Trophoblast cell (in vitro differentiated cells and primary cell): ENCODE measurements around the gene SRSF9.
"Not testable (repeated sequence)": the region's sequence is repeated elsewhere in the genome, so short reads cannot be mapped to it uniquely, and the experiment has no call there.

Source experiments
- DNase-seq, 2 donors: peaks; one replicate each; pipeline ENCODE4 v3.0.0-alpha.2; 2016
- H2AFZ ChIP-seq: 2 replicates; pipeline ENCODE4 v1.6.1; 2013; ENCODE audit warnings: low read length, moderate library complexity, mild to moderate bottlenecking; ENCODE audit not compliant: insufficient read depth, poor library complexity
- H2AK5ac ChIP-seq: 2 replicates; pipeline ENCODE4 v1.6.1; 2013; ENCODE audit warnings: mild to moderate bottlenecking, low read length
- H2BK120ac ChIP-seq: 2 replicates; pipeline ENCODE4 v1.6.1; 2013; ENCODE audit warnings: low read length, mild to moderate bottlenecking, moderate library complexity; ENCODE audit not compliant: insufficient read depth, poor library complexity
- H2BK12ac ChIP-seq: 2 replicates; pipeline ENCODE4 v1.6.1; 2013; ENCODE audit warnings: mild to moderate bottlenecking, low read length, moderate library complexity
- H2BK5ac ChIP-seq: 2 replicates; pipeline ENCODE4 v1.6.1; 2013; ENCODE audit warnings: low read length, low read depth, moderate library complexity, mild to moderate bottlenecking; ENCODE audit not compliant: poor library complexity
- H3K14ac ChIP-seq: 2 replicates; pipeline ENCODE4 v1.6.1; 2013; ENCODE audit warnings: mild to moderate bottlenecking, low read length
- H3K18ac ChIP-seq: 2 replicates; pipeline ENCODE4 v1.6.1; 2013; ENCODE audit warnings: mild to moderate bottlenecking, low read length
- H3K23ac ChIP-seq: 2 replicates; pipeline ENCODE4 v1.6.1; 2013; ENCODE audit warnings: low read length
- H3K27ac ChIP-seq: 2 replicates; pipeline ENCODE4 v1.5.1; 2013; ENCODE audit warnings: low read depth, mild to moderate bottlenecking, inconsistent platforms, low read length, moderate library complexity
- H3K27me3 ChIP-seq: 2 replicates; pipeline ENCODE4 v1.6.1; 2013; ENCODE audit warnings: inconsistent platforms, mild to moderate bottlenecking, low read length, moderate library complexity; ENCODE audit not compliant: insufficient read depth
- H3K36me3 ChIP-seq, 2 experiments: 1 replicate in 1 of 2; 2 replicates in 1 of 2; pipeline ENCODE4 v1.6.1; 2013; ENCODE audit warnings: low read length in 2 of 2, mild to moderate bottlenecking in 2 of 2, moderate library complexity in 1 of 2; ENCODE audit not compliant: insufficient read depth in 2 of 2, control insufficient read depth in 1 of 2
- H3K4ac ChIP-seq: 2 replicates; pipeline ENCODE4 v1.6.1; 2013; ENCODE audit warnings: low read depth, mild to moderate bottlenecking, low read length, moderate library complexity
- H3K4me1 ChIP-seq, 2 experiments: 1 replicate in 1 of 2; 2 replicates in 1 of 2; pipeline ENCODE4 v1.6.1; 2013; ENCODE audit warnings: low read length in 2 of 2, mild to moderate bottlenecking in 2 of 2, moderate library complexity in 1 of 2; ENCODE audit not compliant: insufficient read depth in 2 of 2, control insufficient read depth in 1 of 2
- H3K4me2 ChIP-seq: 2 replicates; pipeline ENCODE4 v1.6.1; 2013; ENCODE audit warnings: inconsistent platforms, mild to moderate bottlenecking, low read length, moderate library complexity
- H3K4me3 ChIP-seq: 2 replicates; pipeline ENCODE4 v1.5.1; 2013; ENCODE audit warnings: mild to moderate bottlenecking, low read depth, low read length, inconsistent platforms
- H3K79me1 ChIP-seq: one replicate; pipeline ENCODE4 v1.6.1; 2013; ENCODE audit warnings: low read length
- H3K79me2 ChIP-seq: 2 replicates; pipeline ENCODE4 v1.6.1; 2013; ENCODE audit warnings: low read length, mild to moderate bottlenecking; ENCODE audit not compliant: control insufficient read depth, insufficient read depth, poor library complexity
- H3K9ac ChIP-seq: 2 replicates; pipeline ENCODE4 v1.6.1; 2013; ENCODE audit warnings: mild to moderate bottlenecking, low read length
- H3K9me3 ChIP-seq: 2 replicates; pipeline ENCODE4 v1.6.1; 2013; ENCODE audit warnings: low read depth, mild to moderate bottlenecking, control low read depth, inconsistent platforms, low read length; ENCODE audit not compliant: insufficient read depth
- H4K12ac ChIP-seq: 2 replicates; pipeline ENCODE4 v1.6.1; 2013; ENCODE audit warnings: low read depth, mild to moderate bottlenecking, low read length, moderate library complexity
- H4K8ac ChIP-seq: 2 replicates; pipeline ENCODE4 v1.6.1; 2013; ENCODE audit warnings: low read depth, mild to moderate bottlenecking, low read length, moderate library complexity
- H4K91ac ChIP-seq: one replicate; pipeline ENCODE4 v1.6.1; 2013; ENCODE audit warnings: low read depth, mild to moderate bottlenecking, low read length, moderate library complexity
- WGBS: extraction: QIAGEN DNeasy Blood & Tissue Kit; methylation state at CpG from one replicate; pipeline ENCODE4 v1.1.7; 2013; ENCODE audit warnings: missing lambda C conversion rate; ENCODE audit not compliant: insufficient read length, insufficient coverage; ENCODE audit errors: extremely low coverage; 5-methylcytosine and 5-hydroxymethylcytosine counted together

Gene SRSF9

GRCh38 chr12:120487552-120487951, 18.0 kb upstream of the SRSF9 start:
- not testable (repeated sequence) for H3K4me2 ChIP-seq, H4K8ac ChIP-seq, H3K9me3 ChIP-seq, H2AK5ac ChIP-seq, H2AFZ ChIP-seq, H3K79me2 ChIP-seq, H3K4ac ChIP-seq, H4K91ac ChIP-seq, H3K4me3 ChIP-seq, H3K27ac ChIP-seq, H3K36me3 ChIP-seq, H3K18ac ChIP-seq, DNase-seq, H3K79me1 ChIP-seq, H2BK5ac ChIP-seq, H3K27me3 ChIP-seq, H2BK12ac ChIP-seq, H3K23ac ChIP-seq, H3K14ac ChIP-seq, H3K9ac ChIP-seq, H4K12ac ChIP-seq, H3K4me1 ChIP-seq, H2BK120ac ChIP-seq
- WGBS = no CpG with 5 or more reads among the region's 7 CpGs

- Histone ChIP-seq H3K79me2 (no peaks in the 10 kb centered on the region), H3K18ac (no peak overlapping the region), H4K12ac (no peak overlapping the region), H2BK120ac (no peak overlapping the region), H3K14ac (no peak overlapping the region), H4K8ac (no peak overlapping the region), H3K4me1 (no peaks in the 10 kb centered on the region), H2AFZ (no peak overlapping the region), H3K27me3 (no peaks in the 10 kb centered on the region), H3K4me2 (no peak overlapping the region), H3K23ac (no peak overlapping the region), H3K36me3 (peaks cover 2 to 4% of the 10 kb centered on the region in 2 experiments), H3K9ac (no peak overlapping the region), H2BK5ac (no peak overlapping the region), H3K4me3 (no peak overlapping the region), H2BK12ac (no peak overlapping the region), H3K27ac (no peak overlapping the region), H3K9me3 (no peaks in the 10 kb centered on the region), H3K4ac (no peak overlapping the region), H3K79me1 (no peaks in the 10 kb centered on the region), H2AK5ac (no peak overlapping the region), H4K91ac (no peak overlapping the region)
- no CpG with 5 or more reads among the region's 7 CpGs for WGBS
- DNase-seq = no peak
Observed at GRCh38 chr12:120485961-120486881, 16.7 kb upstream of the SRSF9 start.

GRCh38 chr12:120483621-120484020, 14.1 kb upstream of the SRSF9 start:
- Histone ChIP-seq H3K9me3 (no peaks in the 10 kb centered on the region), H2BK12ac (no peak overlapping the region), H3K18ac (no peak overlapping the region), H3K36me3 (no peaks in the 10 kb centered on the region), H2AK5ac (no peak overlapping the region), H2BK5ac (no peak overlapping the region), H4K91ac (no peak overlapping the region), H3K4me1 (no peaks in the 10 kb centered on the region), H3K14ac (no peak overlapping the region), H3K4me2 (no peak overlapping the region), H3K79me2 (no peaks in the 10 kb centered on the region), H3K23ac (no peak overlapping the region), H3K4me3 (no peak overlapping the region), H3K79me1 (no peaks in the 10 kb centered on the region), H4K8ac (no peak overlapping the region), H2AFZ (no peak overlapping the region), H3K4ac (no peak overlapping the region), H2BK120ac (no peak overlapping the region), H4K12ac (no peak overlapping the region), H3K27me3 (no peaks in the 10 kb centered on the region), H3K9ac (no peak overlapping the region), H3K27ac (no peak overlapping the region)
- WGBS = no CpG with 5 or more reads among the region's 1 CpG
- DNase-seq = no peak

GRCh38 chr12:120481022-120481767, 11.6 kb upstream of the SRSF9 start:
- no peaks in the 10 kb centered on the region for H3K27me3 ChIP-seq
- no peak for DNase-seq
- H2AK5ac ChIP-seq = no peak overlapping the region
- no peak overlapping the region for H3K27ac ChIP-seq
- no peak overlapping the region for H2AFZ ChIP-seq
- no peak overlapping the region for H3K18ac ChIP-seq
- no peak overlapping the region for H2BK5ac ChIP-seq
- no peak overlapping the region for H3K9ac ChIP-seq
- no peaks in the 10 kb centered on the region for H3K79me1 ChIP-seq
- H4K91ac ChIP-seq = no peak overlapping the region
- H3K79me2 ChIP-seq = no peaks in the 10 kb centered on the region
- H3K4me3 ChIP-seq = no peak overlapping the region
- H3K4me1 ChIP-seq = peaks cover 0 to 2% of the 10 kb centered on the region in 2 experiments
- WGBS = no CpG with 5 or more reads among the region's 9 CpGs
- H3K23ac ChIP-seq = no peak overlapping the region
- no peak overlapping the region for H3K4ac ChIP-seq
- no peak overlapping the region for H3K4me2 ChIP-seq
- no peak overlapping the region for H4K8ac ChIP-seq
- H2BK12ac ChIP-seq = no peak overlapping the region
- H3K14ac ChIP-seq = no peak overlapping the region
- H2BK120ac ChIP-seq = no peak overlapping the region
- H4K12ac ChIP-seq = no peak overlapping the region
- no peaks in the 10 kb centered on the region for H3K36me3 ChIP-seq
- no peaks in the 10 kb centered on the region for H3K9me3 ChIP-seq
